ENCODE results near the gene NOL4L.

NOL4L gene

GRCh38 chr20:32614772-32615171 lies 29.6 kb upstream of the NOL4L start:
- H3K36me3 ChIP-seq = no peaks in the 10 kb centered on the region
- H3K4me1 ChIP-seq (ENCODE audit: control insufficient read depth in 1 of 2, insufficient read depth in 1 of 2, low read depth in 1 of 2, low read length in 1 of 2) = peaks cover 3 to 4% of the 10 kb centered on the region in 2 experiments
- H3K9me3 ChIP-seq = no peaks in the 10 kb centered on the region
- TF ChIP-seq CTCF (IDR thresholded peaks at IDR 0.05) = no peak
- no peak overlapping the region for H3K27ac ChIP-seq
- H3K27me3 ChIP-seq = no peaks in the 10 kb centered on the region
- no peak overlapping the region for H3K4me3 ChIP-seq (ENCODE audit: low read depth in 1 of 2, low read length in 1 of 2)

DNA sequence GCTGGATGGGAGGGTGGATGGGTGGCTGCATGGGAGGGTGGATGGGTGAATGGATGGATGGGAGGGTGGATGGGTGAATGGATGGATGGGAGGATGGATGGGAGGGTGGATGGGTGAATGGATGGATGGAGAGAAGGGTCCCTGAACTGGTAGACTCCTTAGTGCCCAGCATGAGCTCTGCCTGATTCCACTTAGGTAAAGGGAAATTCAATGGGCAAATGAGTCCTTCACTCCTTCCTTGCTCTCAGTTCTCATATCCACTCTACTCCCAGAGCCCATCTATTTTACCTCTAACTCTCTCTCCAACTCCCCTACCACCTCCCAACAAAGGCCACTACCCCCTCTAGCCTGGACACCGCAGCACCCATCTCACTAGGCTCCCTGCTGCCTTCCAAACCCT lies 29.2 kb upstream of the NOL4L start:
- no peak overlapping the region for H3K27ac ChIP-seq
- H3K9me3 ChIP-seq = no peaks in the 10 kb centered on the region
- peaks cover 3 to 4% of the 10 kb centered on the region in 2 experiments for H3K4me1 ChIP-seq (ENCODE audit: control insufficient read depth in 1 of 2, insufficient read depth in 1 of 2, low read depth in 1 of 2, low read length in 1 of 2)
- TF ChIP-seq CTCF (IDR thresholded peaks at IDR 0.05) = no peak
- H3K36me3 ChIP-seq = no peaks in the 10 kb centered on the region
- H3K27me3 ChIP-seq = no peaks in the 10 kb centered on the region
- H3K4me3 ChIP-seq (ENCODE audit: low read depth in 1 of 2, low read length in 1 of 2) = no peak overlapping the region

DNA sequence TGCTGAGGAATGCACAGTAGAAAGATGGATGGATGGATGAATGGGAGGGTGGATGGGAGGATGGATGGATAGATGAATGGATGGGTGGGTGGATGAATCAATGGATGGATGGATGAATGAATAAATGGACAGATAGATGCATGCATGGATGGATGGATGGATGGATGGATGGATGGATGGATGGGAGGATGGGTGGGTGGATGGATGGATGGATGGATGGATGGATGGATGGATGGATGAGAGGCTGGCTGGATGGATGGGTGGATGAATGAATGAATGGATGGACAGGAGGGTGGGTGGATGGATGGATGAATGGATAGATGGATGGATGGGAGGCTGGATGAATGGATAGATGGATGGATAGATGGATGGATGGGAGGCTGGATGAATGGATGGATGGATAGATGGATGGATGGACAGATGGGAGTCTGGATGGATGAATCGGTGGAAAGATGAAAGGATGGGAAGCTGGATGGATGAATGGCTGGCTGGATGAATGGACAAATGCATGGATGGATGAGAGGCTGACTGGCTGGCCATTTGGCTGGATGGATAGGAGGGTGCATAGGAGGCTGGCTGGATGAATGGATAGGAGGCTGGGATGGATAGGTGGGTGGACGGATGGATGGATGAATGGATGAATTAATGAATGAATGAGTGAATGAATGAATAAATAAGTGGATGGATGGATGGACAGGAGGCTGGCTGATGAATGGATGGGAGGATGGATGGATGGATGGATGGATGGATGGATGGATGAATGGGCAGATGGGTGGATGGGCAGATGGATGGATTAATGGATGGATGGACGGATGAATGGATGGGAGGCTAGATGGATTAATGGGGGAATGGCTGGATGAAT lies 28.3 kb upstream of the NOL4L start:
- TF ChIP-seq CTCF (IDR thresholded peaks at IDR 0.05) = no peak
- no peak overlapping the region for H3K27ac ChIP-seq
- H3K36me3 ChIP-seq = no peaks in the 10 kb centered on the region
- peaks cover 3 to 4% of the 10 kb centered on the region in 2 experiments for H3K4me1 ChIP-seq (ENCODE audit: control insufficient read depth in 1 of 2, insufficient read depth in 1 of 2, low read depth in 1 of 2, low read length in 1 of 2)
- no peaks in the 10 kb centered on the region for H3K9me3 ChIP-seq
- H3K4me3 ChIP-seq (ENCODE audit: low read depth in 1 of 2, low read length in 1 of 2) = no peak overlapping the region
- H3K27me3 ChIP-seq = no peaks in the 10 kb centered on the region

- Histone ChIP-seq H3K4me1 (ENCODE audit: control insufficient read depth in 1 of 2, insufficient read depth in 1 of 2, low read depth in 1 of 2, low read length in 1 of 2) (peaks cover 3 to 4% of the 10 kb centered on the region in 2 experiments), H3K9me3 (no peaks in the 10 kb centered on the region), H3K4me3 (ENCODE audit: low read depth in 1 of 2, low read length in 1 of 2) (no peak overlapping the region), H3K27ac (no peak overlapping the region), H3K36me3 (no peaks in the 10 kb centered on the region), H3K27me3 (no peaks in the 10 kb centered on the region)
- no peak for TF ChIP-seq CTCF (IDR thresholded peaks at IDR 0.05)
Measured at GRCh38 chr20:32612351-32613191, 27.4 kb upstream of the NOL4L start.

- H3K4me1 ChIP-seq (ENCODE audit: control insufficient read depth in 1 of 2, insufficient read depth in 1 of 2, low read depth in 1 of 2, low read length in 1 of 2) = peaks cover 3 to 4% of the 10 kb centered on the region in 2 experiments
- H3K27ac ChIP-seq = no peak overlapping the region
- no peaks in the 10 kb centered on the region for H3K27me3 ChIP-seq
- H3K4me3 ChIP-seq (ENCODE audit: low read depth in 1 of 2, low read length in 1 of 2) = no peak overlapping the region
- H3K36me3 ChIP-seq = no peaks in the 10 kb centered on the region
- no peak for TF ChIP-seq CTCF (IDR thresholded peaks at IDR 0.05)
- H3K9me3 ChIP-seq = no peaks in the 10 kb centered on the region
Measured at GRCh38 chr20:32611868-32612267, 26.7 kb upstream of the NOL4L start.
